Measurements from ENCODE around the gene DISC1. TPM values are rescaled to one million over a fixed set of nuclear protein-coding genes. Genes with fewer than 3 reads are reported as not detected.
"Not testable (repeated sequence)": the region's sequence is repeated elsewhere in the genome, so short reads cannot be mapped to it uniquely, and the experiment has no call there.

Gene DISC1
- total RNA-seq, 1 donor from 2014 or later: 12.3 TPM

GRCh38 chr1:231958448-231958847, 331.9 kb downstream of the DISC1 start:
- intact Hi-C loops (cut with DNase I): no loop called here
- Histone ChIP-seq H3K27me3 (no peaks in the 10 kb centered on the region), H3K4me1 (peaks cover 12% of the 10 kb centered on the region), H3K9me3 (no peaks in the 10 kb centered on the region), H3K36me3 (no peaks in the 10 kb centered on the region), H3K4me3 (no peak overlapping the region), H3K27ac (no peak overlapping the region)
- TF ChIP-seq CTCF (IDR thresholded peaks at IDR 0.05) (no peak), POLR2A (IDR thresholded peaks at IDR 0.05) (no peak), POLR2AphosphoS5 (IDR thresholded peaks at IDR 0.05; ENCODE audit: insufficient read depth in 1 of 2, low read depth in 1 of 2) (no peak)
- no peak for DNase-seq (ENCODE audit: extremely low spot score in 2 of 2)

GRCh38 chr1:231959225-231959884, 332.8 kb downstream of the DISC1 start:
- TF ChIP-seq POLR2A (IDR thresholded peaks at IDR 0.05) (no peak), POLR2AphosphoS5 (IDR thresholded peaks at IDR 0.05; ENCODE audit: insufficient read depth in 1 of 2, low read depth in 1 of 2) (no peak), CTCF (IDR thresholded peaks at IDR 0.05) (no peak)
- DNase-seq (ENCODE audit: extremely low spot score in 2 of 2): no peak
- H3K36me3 ChIP-seq: no peaks in the 10 kb centered on the region
- no peaks in the 10 kb centered on the region for H3K9me3 ChIP-seq
- H3K4me3 ChIP-seq: no peak overlapping the region
- H3K4me1 ChIP-seq: peaks cover 12% of the 10 kb centered on the region
- H3K27ac ChIP-seq: no peak overlapping the region
- intact Hi-C loops (cut with DNase I): no loop called here
- H3K27me3 ChIP-seq: no peaks in the 10 kb centered on the region

GRCh38 chr1:231961801-231962200, 335.2 kb downstream of the DISC1 start:
- DNase-seq (ENCODE audit: extremely low spot score in 2 of 2); intact Hi-C loops (cut with DNase I); H3K27me3 ChIP-seq; H3K27ac ChIP-seq; H3K4me3 ChIP-seq; H3K36me3 ChIP-seq; H3K9me3 ChIP-seq: not testable (repeated sequence)
- peaks cover 12% of the 10 kb centered on the region for H3K4me1 ChIP-seq

DNA sequence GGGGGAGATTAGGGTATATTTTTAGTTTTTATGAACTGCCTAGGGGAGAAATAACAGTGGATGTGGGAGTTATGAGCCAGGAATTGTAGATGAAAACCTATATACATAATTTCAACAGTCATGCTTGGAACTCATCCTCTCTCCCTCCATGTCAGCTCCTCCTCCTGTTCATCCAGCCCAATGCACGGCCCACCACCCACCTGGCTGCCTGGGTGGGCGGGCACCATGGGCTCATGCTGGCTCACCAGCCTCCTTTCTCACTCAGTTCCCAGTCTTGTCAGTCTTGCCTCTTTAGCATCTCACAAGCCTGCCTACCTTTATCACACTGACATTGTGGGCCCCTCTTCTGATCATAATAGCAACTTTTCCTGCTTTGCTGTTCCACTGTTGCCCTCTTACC, 336.0 kb downstream of the DISC1 start:
- Histone ChIP-seq H3K9me3 (no peaks in the 10 kb centered on the region), H3K4me3 (no peak overlapping the region), H3K27ac (no peak overlapping the region), H3K4me1 (peaks cover 12% of the 10 kb centered on the region), H3K36me3 (no peaks in the 10 kb centered on the region), H3K27me3 (no peaks in the 10 kb centered on the region)
- intact Hi-C loops (cut with DNase I): no loop called here
- no peak for DNase-seq (ENCODE audit: extremely low spot score in 2 of 2)
- no peak for TF ChIP-seq POLR2AphosphoS5 (IDR thresholded peaks at IDR 0.05; ENCODE audit: insufficient read depth in 1 of 2, low read depth in 1 of 2)
- no peak for TF ChIP-seq CTCF (IDR thresholded peaks at IDR 0.05)
- TF ChIP-seq POLR2A (IDR thresholded peaks at IDR 0.05): no peak

DNA sequence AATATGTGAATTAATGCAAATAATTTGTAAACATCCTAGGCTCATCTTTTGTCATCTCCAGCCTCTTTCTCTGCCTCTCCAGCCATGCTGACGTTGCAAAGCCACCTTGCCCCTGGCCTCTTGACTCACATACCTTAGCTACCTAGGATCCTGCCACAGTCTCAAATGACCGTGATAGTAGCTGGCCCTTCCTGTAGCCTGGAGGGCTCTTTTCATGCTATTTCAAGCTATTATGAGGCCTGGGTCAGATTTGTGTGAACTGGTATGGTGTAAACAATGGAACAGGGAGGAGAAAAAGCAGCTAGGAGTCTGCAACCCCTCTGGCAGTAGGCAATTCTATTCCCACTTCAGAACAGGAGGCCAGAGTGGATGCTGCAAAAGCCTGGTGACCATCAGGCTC, 337.7 kb downstream of the DISC1 start:
- no peak overlapping the region for H3K4me3 ChIP-seq

More for the DNA sequence above, 337.7 kb downstream of the DISC1 start:
- H3K27me3 ChIP-seq: no peaks in the 10 kb centered on the region
- H3K36me3 ChIP-seq: no peaks in the 10 kb centered on the region
- no peak for DNase-seq (ENCODE audit: extremely low spot score in 2 of 2)
- intact Hi-C loops (cut with DNase I): no loop called here
- H3K9me3 ChIP-seq: no peaks in the 10 kb centered on the region
- peaks cover 6% of the 10 kb centered on the region for H3K4me1 ChIP-seq
- TF ChIP-seq POLR2AphosphoS5 (IDR thresholded peaks at IDR 0.05; ENCODE audit: insufficient read depth in 1 of 2, low read depth in 1 of 2): no peak
- TF ChIP-seq CTCF (IDR thresholded peaks at IDR 0.05): no peak
- TF ChIP-seq POLR2A (IDR thresholded peaks at IDR 0.05): no peak
- H3K27ac ChIP-seq: no peak overlapping the region

Measured in vagina (tissue), 2 donors.